Peyer's patch (tissue), 4 donors: ENCODE data around the gene SCUBE1.

Experiments used
- POLR2A ChIP-seq, 2 donors: fragments of 450-650 bp; IDR thresholded peaks; one replicate each; pipeline ENCODE4 v1.5.1; 2017; ENCODE audit warnings: antibody characterized with exemption in 2 of 2, mild to moderate bottlenecking in 2 of 2, moderate library complexity in 2 of 2
- TF ChIP-seq, protein P1 (sequence below), 6 experiments: fragments of 450-650 bp in 4 of 6; fragments of 200-600 bp in 2 of 6; sonication (generic) in 1 of 6; IDR thresholded peaks; one replicate each; pipeline ENCODE4 v1.5.1; 2017 to 2019; ENCODE audit warnings: antibody characterized with exemption in 6 of 6, mild to moderate bottlenecking in 3 of 6, moderate library complexity in 1 of 6

- TF ChIP-seq, protein P1, sequence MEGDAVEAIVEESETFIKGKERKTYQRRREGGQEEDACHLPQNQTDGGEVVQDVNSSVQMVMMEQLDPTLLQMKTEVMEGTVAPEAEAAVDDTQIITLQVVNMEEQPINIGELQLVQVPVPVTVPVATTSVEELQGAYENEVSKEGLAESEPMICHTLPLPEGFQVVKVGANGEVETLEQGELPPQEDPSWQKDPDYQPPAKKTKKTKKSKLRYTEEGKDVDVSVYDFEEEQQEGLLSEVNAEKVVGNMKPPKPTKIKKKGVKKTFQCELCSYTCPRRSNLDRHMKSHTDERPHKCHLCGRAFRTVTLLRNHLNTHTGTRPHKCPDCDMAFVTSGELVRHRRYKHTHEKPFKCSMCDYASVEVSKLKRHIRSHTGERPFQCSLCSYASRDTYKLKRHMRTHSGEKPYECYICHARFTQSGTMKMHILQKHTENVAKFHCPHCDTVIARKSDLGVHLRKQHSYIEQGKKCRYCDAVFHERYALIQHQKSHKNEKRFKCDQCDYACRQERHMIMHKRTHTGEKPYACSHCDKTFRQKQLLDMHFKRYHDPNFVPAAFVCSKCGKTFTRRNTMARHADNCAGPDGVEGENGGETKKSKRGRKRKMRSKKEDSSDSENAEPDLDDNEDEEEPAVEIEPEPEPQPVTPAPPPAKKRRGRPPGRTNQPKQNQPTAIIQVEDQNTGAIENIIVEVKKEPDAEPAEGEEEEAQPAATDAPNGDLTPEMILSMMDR (IDR thresholded peaks at IDR 0.05): no peak
- no peak for TF ChIP-seq POLR2A (IDR thresholded peaks at IDR 0.05)
Measured at GRCh38 chr22:43239193-43239780, 103.9 kb downstream of the SCUBE1 start.
